ENCODE data around the gene TRIM16. TPM values are rescaled to one million over a fixed set of nuclear protein-coding genes. Genes with fewer than 3 reads are reported as not detected.
"Not testable (repeated sequence)": the region's sequence is repeated elsewhere in the genome, so short reads cannot be mapped to it uniquely, and the experiment has no call there.

Gene TRIM16
- total and polyA plus RNA-seq, 9 of the 15 experiments (the other 6 are each of a cell fraction or from before 2014, with no cell fraction given): 3.5 to 9.2 (median 8.2) TPM

DNA sequence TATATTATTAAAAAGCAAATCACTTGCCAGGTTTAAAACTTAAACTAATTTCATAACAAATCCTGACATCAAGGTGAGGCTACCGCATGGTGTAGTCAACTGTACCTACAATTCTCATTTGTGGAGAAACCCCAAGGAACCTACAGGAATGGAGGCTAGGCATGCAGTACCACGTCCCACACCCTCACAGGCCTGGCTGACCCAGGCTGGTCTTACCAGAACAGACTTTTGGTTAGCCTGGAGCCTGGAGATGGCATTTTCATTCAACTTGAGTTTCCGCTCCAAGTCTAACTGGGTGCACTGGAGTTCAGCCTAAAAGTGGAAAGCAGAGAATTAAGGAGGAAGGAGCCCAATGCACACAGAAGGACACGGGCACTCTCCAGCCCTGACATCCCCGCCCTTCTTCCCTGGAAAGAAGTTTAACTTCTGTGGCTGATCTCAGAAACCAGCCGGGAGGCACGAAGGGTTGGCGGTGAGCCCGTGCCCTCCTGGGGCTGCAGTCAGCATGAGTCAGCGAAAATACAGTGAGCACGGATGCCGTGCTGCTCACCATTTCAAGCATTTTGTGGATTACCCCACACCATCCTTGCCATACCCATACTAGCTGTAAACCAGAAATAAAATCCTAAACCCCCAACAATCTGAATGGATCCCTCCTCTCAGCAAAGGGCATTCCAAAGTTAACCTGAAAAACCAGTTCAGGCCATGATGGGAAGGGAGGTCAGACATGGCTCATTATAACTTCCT lies 41.4 kb downstream of the TRIM16 start:
- H3K79me2 ChIP-seq (ENCODE audit: control insufficient read depth, insufficient read depth, low read length); H3K9me1 ChIP-seq (ENCODE audit: control insufficient read depth, insufficient read depth, low read length); H3K4me2 ChIP-seq (ENCODE audit: insufficient read depth, low read length); H4K20me1 ChIP-seq (replicated peaks; ENCODE audit: control insufficient read depth, insufficient read depth, low read length); CTCF ChIA-PET (ENCODE audit: low intra/inter-chr PET ratio); intact Hi-C loops (cut with micrococcal nuclease); H3K27ac ChIP-seq (ENCODE audit: extremely low read depth, low read depth, low read length); H3K4me3 ChIP-seq; H3K9ac ChIP-seq (ENCODE audit: insufficient read depth in 1 of 2, low read depth in 2 of 2, low read length in 2 of 2); H2AFZ ChIP-seq (ENCODE audit: low read depth, low read length); H3K36me3 ChIP-seq (ENCODE audit: control insufficient read depth, insufficient read depth, low read length); DNase-seq (ENCODE audit: extremely low read depth in 1 of 4, low spot score in 3 of 4); in situ Hi-C loops (cut with MboI); H3K27me3 ChIP-seq (ENCODE audit: control insufficient read depth in 2 of 2, insufficient read depth in 2 of 2, low read length in 2 of 2); POLR2A ChIA-PET; BruUV-seq (replicated peaks); H3K4me1 ChIP-seq (replicated peaks in 1 of 2; ENCODE audit: control insufficient read depth in 2 of 2, insufficient read depth in 2 of 2, low read length in 2 of 2); H3K9me3 ChIP-seq (replicated peaks; ENCODE audit: control insufficient read depth, insufficient read depth, low read depth, low read length): not testable (repeated sequence)
- peak; percentile 66 for ATAC-seq
- 100% methylated on average over 1 of the region's 12 CpGs for WGBS (ENCODE audit: insufficient coverage, low coverage, missing lambda C conversion rate)
- FAIRE-seq: peak; percentile 78
- TF ChIP-seq MAFG (tag; conservative IDR thresholded peaks at IDR 0.05) (peak; percentile 39; the same call in 1 of the 2 replicates), KDM1A (IDR thresholded peaks at IDR 0.05) (0 out of 4 replicates have a peak, but pooled peaks of 1 of the 2 experiments have one; percentile 18), CBFA2T3 (IDR thresholded peaks at IDR 0.05) (peak; percentile 42), C11orf30 (IDR thresholded peaks at IDR 0.05; ENCODE audit: low read depth) (peak; percentile 66)

DNA sequence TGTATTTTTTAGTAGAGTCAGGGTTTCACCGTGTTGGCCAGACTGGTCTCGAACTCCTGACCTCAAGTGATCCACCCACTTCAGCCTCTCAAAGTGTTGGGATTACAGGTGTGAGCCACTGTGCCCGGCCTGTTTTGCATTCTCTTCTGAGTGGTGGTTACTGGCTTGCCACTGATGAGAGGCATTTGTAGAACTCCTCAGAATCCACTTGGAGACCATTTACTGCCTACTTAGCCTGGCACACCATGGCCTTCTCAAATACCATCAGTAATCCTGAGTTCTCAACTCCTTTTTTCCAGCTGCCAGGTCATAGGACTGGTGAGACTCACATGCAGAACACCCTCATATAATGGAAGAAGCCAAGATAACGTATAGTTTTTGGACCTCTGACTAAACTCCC lies 42.1 kb downstream of the TRIM16 start:
- BruUV-seq (replicated peaks); ATAC-seq; POLR2A ChIA-PET: not testable (repeated sequence)

DNA sequence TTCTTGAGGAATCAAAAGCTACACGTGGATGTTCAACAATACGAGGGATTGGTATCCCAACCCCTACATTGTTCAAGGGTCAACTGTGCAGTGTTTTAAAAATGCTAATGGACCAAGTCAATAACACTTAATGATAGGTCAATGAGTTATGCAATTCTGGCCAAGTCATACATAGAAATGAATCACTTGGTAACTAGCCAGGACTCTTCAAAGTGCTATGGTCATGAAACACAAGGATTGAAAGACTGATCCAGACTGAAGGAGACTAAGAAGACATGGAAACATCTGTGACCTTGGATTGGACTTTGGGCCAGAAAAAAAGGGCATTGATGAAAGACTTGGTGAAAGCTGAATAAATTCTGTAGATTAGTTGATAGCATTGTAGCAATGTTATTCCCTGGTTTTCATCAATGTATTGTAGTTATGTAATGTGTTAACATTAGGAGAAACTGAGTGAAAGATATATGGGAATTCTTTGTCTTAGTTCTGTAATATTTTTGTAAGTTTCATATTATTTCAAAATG lies 53.1 kb downstream of the TRIM16 start:
- H3K79me2 ChIP-seq (ENCODE audit: control insufficient read depth, insufficient read depth, low read length); POLR2A ChIA-PET; H3K9ac ChIP-seq (ENCODE audit: insufficient read depth in 1 of 2, low read depth in 2 of 2, low read length in 2 of 2); H3K9me3 ChIP-seq (replicated peaks; ENCODE audit: control insufficient read depth, insufficient read depth, low read depth, low read length); H3K36me3 ChIP-seq (ENCODE audit: control insufficient read depth, insufficient read depth, low read length); H3K27ac ChIP-seq (ENCODE audit: extremely low read depth, low read depth, low read length); H3K4me2 ChIP-seq (ENCODE audit: insufficient read depth, low read length); H2AFZ ChIP-seq (ENCODE audit: low read depth, low read length); CTCF ChIA-PET (ENCODE audit: low intra/inter-chr PET ratio); BruUV-seq (replicated peaks); H3K4me1 ChIP-seq (replicated peaks in 1 of 2; ENCODE audit: control insufficient read depth in 2 of 2, insufficient read depth in 2 of 2, low read length in 2 of 2); H4K20me1 ChIP-seq (replicated peaks; ENCODE audit: control insufficient read depth, insufficient read depth, low read length); FAIRE-seq; DNase-seq (ENCODE audit: extremely low read depth in 1 of 4, low spot score in 3 of 4); H3K9me1 ChIP-seq (ENCODE audit: control insufficient read depth, insufficient read depth, low read length); H3K4me3 ChIP-seq; H3K27me3 ChIP-seq (ENCODE audit: control insufficient read depth in 2 of 2, insufficient read depth in 2 of 2, low read length in 2 of 2); intact Hi-C loops (cut with micrococcal nuclease); in situ Hi-C loops (cut with MboI); ATAC-seq: not testable (repeated sequence)
- WGBS (ENCODE audit: insufficient coverage, low coverage, missing lambda C conversion rate): 70% methylated on average over 2 of the region's 2 CpGs

More for the DNA sequence above, 42.1 kb downstream of the TRIM16 start:
- in situ Hi-C loops (cut with MboI); H3K27me3 ChIP-seq (ENCODE audit: control insufficient read depth in 2 of 2, insufficient read depth in 2 of 2, low read length in 2 of 2); H3K79me2 ChIP-seq (ENCODE audit: control insufficient read depth, insufficient read depth, low read length); H3K4me2 ChIP-seq (ENCODE audit: insufficient read depth, low read length); H3K4me1 ChIP-seq (replicated peaks in 1 of 2; ENCODE audit: control insufficient read depth in 2 of 2, insufficient read depth in 2 of 2, low read length in 2 of 2); H3K36me3 ChIP-seq (ENCODE audit: control insufficient read depth, insufficient read depth, low read length); FAIRE-seq; H3K9me3 ChIP-seq (replicated peaks; ENCODE audit: control insufficient read depth, insufficient read depth, low read depth, low read length); DNase-seq (ENCODE audit: extremely low read depth in 1 of 4, low spot score in 3 of 4); H3K4me3 ChIP-seq; H3K27ac ChIP-seq (ENCODE audit: extremely low read depth, low read depth, low read length); intact Hi-C loops (cut with micrococcal nuclease); H4K20me1 ChIP-seq (replicated peaks; ENCODE audit: control insufficient read depth, insufficient read depth, low read length); H3K9ac ChIP-seq (ENCODE audit: insufficient read depth in 1 of 2, low read depth in 2 of 2, low read length in 2 of 2); H3K9me1 ChIP-seq (ENCODE audit: control insufficient read depth, insufficient read depth, low read length); CTCF ChIA-PET (ENCODE audit: low intra/inter-chr PET ratio); H2AFZ ChIP-seq (ENCODE audit: low read depth, low read length): not testable (repeated sequence)
- 89% methylated on average over 1 of the region's 4 CpGs for WGBS (ENCODE audit: insufficient coverage, low coverage, missing lambda C conversion rate)

Data from K562 (cell line).